Natural killer cell (primary cell): Measurements from ENCODE around the gene PDE8B. TPM values are rescaled to one million over a fixed set of nuclear protein-coding genes. Genes with fewer than 3 reads are reported as not detected.

Source experiments
- ATAC-seq, 3 donors: fragments of 150-1000 bp in 2 of 3; fragments of 200-7000 bp in 1 of 3; cut with Tn5 transposase; 1 replicate in 1 of 3; 2 replicates in 2 of 3; pipeline ENCODE4 v1.10.0; 2021; ENCODE audit warnings: mild to moderate bottlenecking in 2 of 3, moderate library complexity in 2 of 3
- DNase-seq, 2 donors: peaks; one replicate each; pipeline versions ENCODE4 v3.0.0 to v3.0.0-alpha.2; 2013 to 2021; ENCODE audit warnings: mixed read lengths in 1 of 2
- H3K27ac ChIP-seq: one replicate; pipeline ENCODE4 v1.5.1; 2013; ENCODE audit warnings: mild to moderate bottlenecking, low read length
- H3K27me3 ChIP-seq: one replicate; pipeline ENCODE4 v1.6.1; 2013; ENCODE audit warnings: low read length; ENCODE audit not compliant: control insufficient read depth, insufficient read depth
- H3K36me3 ChIP-seq: one replicate; pipeline ENCODE4 v1.6.1; 2013; ENCODE audit warnings: low read length; ENCODE audit not compliant: control insufficient read depth, insufficient read depth
- H3K4me1 ChIP-seq: one replicate; pipeline ENCODE4 v1.6.1; 2013; ENCODE audit warnings: low read length; ENCODE audit not compliant: control insufficient read depth, insufficient read depth
- H3K4me3 ChIP-seq: one replicate; pipeline ENCODE4 v1.5.1; 2013; ENCODE audit warnings: low read length
- H3K9me3 ChIP-seq: one replicate; pipeline ENCODE4 v1.6.1; 2013; ENCODE audit warnings: low read length; ENCODE audit not compliant: control insufficient read depth, insufficient read depth
- H3K27ac Mint-ChIP-seq, 2 donors: one replicate each; pipeline ENCODE4 v1.8.0; 2022; ENCODE audit warnings: mild to moderate bottlenecking in 2 of 2, mixed read lengths in 2 of 2, moderate library complexity in 1 of 2
- H3K27me3 Mint-ChIP-seq, 2 donors: one replicate each; pipeline ENCODE4 v1.8.0; 2022; ENCODE audit warnings: low read depth in 2 of 2, mixed read lengths in 2 of 2
- H3K36me3 Mint-ChIP-seq: one replicate; pipeline ENCODE4 v1.8.0; 2022; ENCODE audit warnings: mixed read lengths
- H3K4me1 Mint-ChIP-seq, 2 donors: one replicate each; pipeline ENCODE4 v1.8.0; 2022; ENCODE audit warnings: mixed read lengths in 2 of 2
- H3K4me3 Mint-ChIP-seq: one replicate; pipeline ENCODE4 v1.8.0; 2022; ENCODE audit warnings: mild to moderate bottlenecking, moderate library complexity, mixed read lengths
- H3K9me3 Mint-ChIP-seq, 2 donors: one replicate each; pipeline ENCODE4 v1.8.0; 2022; ENCODE audit warnings: mixed read lengths in 2 of 2
- CTCF ChIP-seq: fragments of 200-600 bp; IDR thresholded peaks from one replicate; pipeline ENCODE4 v1.8.0; 2022; ENCODE audit warnings: antibody characterized with exemption
- WGBS: methylation state at CpG from one replicate; pipeline ENCODE4 v1.1.7; 2013; ENCODE audit warnings: missing lambda C conversion rate; ENCODE audit not compliant: insufficient coverage; 5-methylcytosine and 5-hydroxymethylcytosine counted together
- intact Hi-C: fragments of 100-400 bp; cut with micrococcal nuclease; formaldehyde crosslinking; loops from one replicate; pipeline ENCODE4 v1.14.2; 2022
- total RNA-seq, 4 donors: library from RNA; stranded (reverse); fragments of 120-200 nt in 1 of 4; gene quantifications; one replicate each; pipeline versions ENCODE4 v1.2.3 to v1.2.4, GENCODE V29; 2013 to 2022

The PDE8B gene
- total RNA-seq, 3 donors from 2014 or later (not counting 1 experiment from before 2014, with no cell fraction given): 0.23 to 0.82 TPM; not detected in 1

DNA sequence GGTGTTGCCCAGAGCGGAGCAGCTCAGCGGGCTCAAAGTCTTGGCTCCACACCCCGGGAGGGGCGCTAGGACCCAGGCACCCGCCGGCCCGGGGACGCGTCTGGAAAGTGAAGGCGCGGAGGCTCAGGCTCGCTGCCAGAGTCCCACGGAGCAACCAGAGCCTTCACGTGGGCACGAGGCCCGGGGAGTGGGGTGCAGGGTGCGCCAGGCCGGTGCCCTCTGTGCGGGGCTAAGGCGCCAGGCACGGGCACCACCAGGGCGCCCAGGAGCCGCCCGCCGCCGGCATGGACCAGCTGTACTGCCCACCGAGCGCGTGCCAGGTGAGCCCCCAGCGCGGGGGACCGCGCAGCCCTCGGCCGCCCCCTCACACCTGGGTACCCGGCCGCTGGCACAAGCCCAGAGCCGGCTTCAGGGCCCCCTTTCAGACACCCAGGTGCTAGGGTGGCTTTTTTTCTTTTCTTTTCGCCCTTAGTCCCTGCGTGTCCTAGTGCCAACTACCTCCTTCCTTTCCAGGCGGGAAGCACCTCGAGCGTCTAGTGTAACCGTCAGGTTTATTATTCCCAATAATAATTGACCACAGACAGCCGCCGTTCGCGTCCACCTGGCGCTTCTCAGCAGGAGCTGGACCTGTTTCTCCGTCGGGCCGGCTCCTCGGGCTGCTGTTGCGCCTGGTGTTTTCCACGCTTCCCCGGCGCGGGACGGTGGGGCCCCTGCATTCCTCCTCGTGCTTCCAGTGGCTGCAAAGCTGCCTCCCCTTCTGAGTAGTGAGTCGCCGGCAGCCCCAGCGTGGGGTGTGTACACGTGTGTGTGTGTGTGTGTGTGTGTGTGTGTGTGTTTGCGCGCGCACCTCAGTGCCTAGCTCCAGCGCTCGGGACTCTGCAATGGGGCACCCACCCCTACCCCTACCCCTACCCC lies 30.1 kb upstream of the PDE8B start:
- Histone ChIP-seq H3K9me3 (no peaks in the 10 kb centered on the region), H3K4me3 (no peak overlapping the region), H3K27ac (no peak overlapping the region), H3K4me1 (no peaks in the 10 kb centered on the region), H3K27me3 (peaks cover 2% of the 10 kb centered on the region), H3K36me3 (no peaks in the 10 kb centered on the region)
- no peak for DNase-seq
- Mint-ChIP-seq H3K4me3 (no peak overlapping the region), H3K4me1 (no peaks in the 10 kb centered on the region), H3K9me3 (no peaks in the 10 kb centered on the region), H3K27ac (no peak overlapping the region), H3K36me3 (no peaks in the 10 kb centered on the region), H3K27me3 (peaks cover 20 to 22% of the 10 kb centered on the region in 2 donors)
- no peak for TF ChIP-seq CTCF
- ATAC-seq: no peak
- 4% methylated on average over 64 of the region's 69 CpGs for WGBS
- intact Hi-C loops: no loop called here

- no peak overlapping the region for H3K4me3 Mint-ChIP-seq
- Histone ChIP-seq H3K4me3 (no peak overlapping the region), H3K36me3 (no peaks in the 10 kb centered on the region), H3K27ac (no peak overlapping the region), H3K9me3 (no peaks in the 10 kb centered on the region), H3K27me3 (peaks cover 2% of the 10 kb centered on the region), H3K4me1 (no peaks in the 10 kb centered on the region)
- no peaks in the 10 kb centered on the region for H3K36me3 Mint-ChIP-seq
- no peak for TF ChIP-seq CTCF
- DNase-seq (no peak), ATAC-seq (no peak)
- peaks cover 22 to 24% of the 10 kb centered on the region in 2 donors for H3K27me3 Mint-ChIP-seq
- no peak overlapping the region for H3K27ac Mint-ChIP-seq
- intact Hi-C loops: no loop called here
- no peaks in the 10 kb centered on the region for H3K4me1 Mint-ChIP-seq
- no peaks in the 10 kb centered on the region for H3K9me3 Mint-ChIP-seq
- WGBS: 11% methylated on average over 15 of the region's 15 CpGs
These were observed 29.3 kb upstream of the PDE8B start for GRCh38 chr5:77181173-77181572.

DNA sequence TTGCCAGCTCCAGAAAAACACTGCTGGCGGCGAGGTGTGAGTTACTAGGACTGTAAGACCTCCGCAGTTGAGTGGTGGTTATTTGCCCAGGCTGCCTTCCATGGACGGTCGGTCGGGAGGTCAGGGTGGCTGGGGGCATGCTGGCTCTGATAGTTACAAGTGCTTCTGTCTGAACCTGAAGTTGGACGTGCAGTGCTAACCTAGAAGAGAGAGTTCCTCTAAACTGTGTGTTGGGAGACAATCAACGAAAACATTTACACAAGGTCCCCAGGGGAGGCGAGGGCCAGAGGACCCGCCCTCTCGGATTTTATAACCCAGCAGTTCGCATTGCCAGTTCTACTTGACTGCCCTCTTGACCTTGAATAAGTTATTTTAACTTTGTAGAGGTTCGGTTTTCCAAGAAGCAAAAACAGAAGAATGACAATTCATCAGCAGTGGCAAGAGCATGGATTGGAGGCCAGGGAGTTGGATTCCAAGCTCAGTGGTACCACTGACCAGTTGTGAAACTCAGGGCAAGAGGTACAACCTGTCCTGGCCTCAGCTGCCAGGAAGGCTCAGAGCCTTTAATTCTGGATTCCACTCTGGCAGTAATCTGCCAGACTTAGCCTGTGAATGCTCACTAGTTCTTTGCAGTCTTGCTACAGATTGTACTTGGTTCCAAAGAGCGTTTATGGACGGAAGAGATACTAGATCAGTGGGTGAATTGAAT lies 28.7 kb upstream of the PDE8B start:
- Histone ChIP-seq H3K4me3 (no peak overlapping the region), H3K27me3 (peaks cover 2% of the 10 kb centered on the region), H3K27ac (no peak overlapping the region), H3K4me1 (no peaks in the 10 kb centered on the region), H3K9me3 (no peaks in the 10 kb centered on the region), H3K36me3 (no peaks in the 10 kb centered on the region)
- intact Hi-C loops: no loop called here
- WGBS: 79% methylated on average over 15 of the region's 15 CpGs
- DNase-seq: no peak
- Mint-ChIP-seq H3K4me1 (no peaks in the 10 kb centered on the region), H3K4me3 (no peak overlapping the region), H3K9me3 (no peaks in the 10 kb centered on the region), H3K36me3 (no peaks in the 10 kb centered on the region), H3K27ac (no peak overlapping the region), H3K27me3 (peaks cover 22 to 24% of the 10 kb centered on the region in 2 donors)
- no peak for ATAC-seq
- TF ChIP-seq CTCF: no peak
